Activated T-cell treated with anti-CD3 and anti-CD28 coated beads for 24 hours (primary cell): ENCODE data around the gene TMPRSS13.
"Not testable (repeated sequence)": the region's sequence is repeated elsewhere in the genome, so short reads cannot be mapped to it uniquely, and the experiment has no call there.

Experiments used
- DNase-seq: peaks from one replicate; pipeline ENCODE4 v3.0.0-alpha.2; 2020; ENCODE audit warnings: low read depth

TMPRSS13 gene

GRCh38 chr11:117950993-117951961 lies 22.1 kb upstream of the TMPRSS13 start:
- no peak for DNase-seq

GRCh38 chr11:117950301-117950700 lies 21.1 kb upstream of the TMPRSS13 start:
- peak; percentile 43 for DNase-seq

- no peak for DNase-seq
Observed at GRCh38 chr11:117949062-117949461, 19.9 kb upstream of the TMPRSS13 start.

GRCh38 chr11:117948466-117948865 lies 19.3 kb upstream of the TMPRSS13 start:
- not testable (repeated sequence) for DNase-seq

- DNase-seq: not testable (repeated sequence)
Observed at GRCh38 chr11:117947751-117948150, 18.5 kb upstream of the TMPRSS13 start.

- DNase-seq: peak; percentile 75
Observed at GRCh38 chr11:117946842-117947526, 17.8 kb upstream of the TMPRSS13 start.

GRCh38 chr11:117946156-117946841 lies 17.1 kb upstream of the TMPRSS13 start:
- DNase-seq: no peak

DNA sequence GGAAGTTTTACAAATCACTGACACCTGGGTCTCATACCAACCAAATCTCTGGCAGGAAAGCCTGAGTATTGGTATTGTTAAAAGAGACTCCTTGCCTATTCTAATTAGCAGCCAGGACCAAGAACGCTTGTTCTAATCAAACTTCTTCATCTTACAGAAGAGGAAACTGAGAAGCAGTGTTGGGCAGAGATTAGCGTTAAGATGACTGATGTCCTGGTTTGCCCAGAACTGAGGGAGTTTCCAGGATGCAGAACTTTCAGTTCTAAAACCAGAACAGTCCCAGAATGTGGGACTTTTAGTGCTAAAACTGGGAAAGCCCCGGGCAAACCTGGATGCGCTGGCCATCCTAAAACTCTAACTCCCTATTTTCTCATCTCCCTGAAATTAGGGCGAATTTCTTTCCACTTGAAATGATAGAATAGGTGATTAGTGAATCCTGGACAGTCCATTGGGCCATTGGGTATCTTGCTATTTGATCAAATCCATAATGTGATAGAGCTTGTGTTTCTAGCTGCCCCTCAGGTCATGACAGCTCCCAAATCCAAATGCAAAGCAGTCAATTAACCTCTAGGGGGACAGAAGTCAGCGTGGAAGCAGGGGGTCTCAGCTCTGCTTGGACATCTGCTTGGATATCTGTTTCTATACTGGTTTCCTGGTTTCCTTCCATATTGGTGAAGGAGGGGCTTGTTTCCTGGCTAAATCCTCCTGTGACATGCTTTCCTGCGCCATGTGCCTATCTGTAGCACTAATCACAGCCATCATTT lies 16.0 kb upstream of the TMPRSS13 start:
- DNase-seq: no peak

GRCh38 chr11:117944554-117944953 lies 15.4 kb upstream of the TMPRSS13 start:
- DNase-seq: no peak

GRCh38 chr11:117941976-117942654 lies 12.9 kb upstream of the TMPRSS13 start:
- DNase-seq: no peak

DNA sequence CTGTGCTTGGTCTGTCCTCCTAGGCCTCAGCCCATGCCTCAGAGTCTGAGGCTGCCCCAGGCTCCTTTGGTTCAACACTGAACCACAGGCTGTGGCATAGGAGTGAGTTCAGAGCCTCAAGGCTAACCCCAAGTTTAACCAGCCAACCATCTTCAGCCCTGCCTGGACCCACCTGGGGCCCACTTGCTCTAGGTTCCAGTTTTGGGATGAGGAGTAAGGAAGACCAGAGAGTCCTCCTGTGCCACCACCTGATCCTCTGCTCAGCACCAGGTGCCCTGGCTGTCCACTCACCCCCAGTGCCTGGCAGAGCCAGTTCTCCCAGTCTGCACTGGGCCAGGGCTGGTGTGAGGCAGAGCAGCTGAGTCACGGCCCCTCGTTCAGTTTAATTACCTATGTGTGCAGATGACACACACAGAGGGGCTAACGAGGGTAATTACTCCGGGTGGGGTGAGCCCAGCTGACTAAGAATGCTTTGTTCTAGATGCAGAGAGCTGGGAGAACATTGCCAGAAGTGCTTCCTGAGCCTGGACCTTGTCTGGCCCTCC lies 12.0 kb upstream of the TMPRSS13 start:
- no peak for DNase-seq

GRCh38 chr11:117940736-117941135 lies 11.5 kb upstream of the TMPRSS13 start:
- DNase-seq: no peak

DNA sequence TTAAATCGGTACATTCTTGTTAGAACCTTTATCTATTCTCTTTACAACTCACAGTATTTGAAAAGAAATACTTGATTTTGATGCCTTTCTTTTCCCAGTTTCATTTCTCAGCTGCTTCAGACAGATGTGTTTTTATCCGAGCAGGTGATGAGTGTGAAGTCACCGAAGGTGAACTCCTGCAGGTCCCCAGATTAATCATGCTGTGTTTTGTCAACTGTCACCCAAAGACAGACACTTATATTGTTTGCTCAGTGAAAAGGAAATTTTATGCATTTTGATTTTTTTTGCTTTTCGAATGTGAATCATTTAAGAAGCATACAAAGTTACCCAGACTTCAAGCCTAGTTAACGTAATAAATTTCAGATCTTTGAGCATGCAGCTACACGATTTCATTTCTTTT lies 7.8 kb upstream of the TMPRSS13 start:
- DNase-seq: no peak

- no peak for DNase-seq
Observed at GRCh38 chr11:117934526-117935307, 5.5 kb upstream of the TMPRSS13 start.

- DNase-seq: no peak
Observed at GRCh38 chr11:117933930-117934329, 4.7 kb upstream of the TMPRSS13 start.

- no peak for DNase-seq
Observed at GRCh38 chr11:117933475-117933874, 4.3 kb upstream of the TMPRSS13 start.

DNA sequence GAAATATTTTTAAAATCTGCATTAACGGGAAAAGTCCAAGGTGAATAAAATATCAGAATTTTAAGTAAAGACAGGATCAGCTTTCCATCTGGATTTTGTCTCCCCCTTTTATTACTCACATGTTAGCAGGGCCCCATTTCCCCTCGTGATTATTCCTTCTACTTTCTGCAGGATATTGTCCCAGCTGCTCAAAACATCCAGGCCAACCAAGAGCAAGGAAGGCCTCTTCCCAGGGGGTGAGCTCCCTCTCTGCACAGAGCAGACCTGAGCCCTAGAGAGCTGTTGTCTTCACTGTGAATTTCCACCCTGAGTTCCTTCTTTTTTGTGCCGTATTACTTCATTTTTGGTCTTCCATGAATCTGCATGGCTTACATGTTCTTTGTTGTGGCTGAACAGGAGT lies 3.7 kb upstream of the TMPRSS13 start:
- no peak for DNase-seq

DNA sequence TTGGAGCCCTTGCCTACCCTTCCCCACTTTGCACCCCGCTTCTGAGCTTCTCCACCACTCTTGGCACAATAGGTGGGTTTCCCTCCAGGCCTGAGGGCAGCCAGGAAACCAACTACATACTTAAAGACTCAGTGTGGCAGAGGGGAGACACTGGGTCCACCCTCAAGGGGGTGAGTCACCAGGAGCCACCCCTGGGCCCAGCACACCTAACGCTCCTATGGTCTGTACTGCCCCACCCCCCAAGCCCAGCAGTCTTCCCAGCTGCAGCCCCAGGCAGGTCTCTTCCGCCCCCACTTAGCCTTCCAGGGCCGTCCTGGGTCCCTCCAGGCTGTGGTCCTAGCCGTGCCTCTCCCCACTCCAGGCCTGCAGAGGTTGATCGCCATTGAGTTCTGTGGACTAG lies 3.2 kb upstream of the TMPRSS13 start:
- no peak for DNase-seq

- DNase-seq: peak; percentile 40
Observed at GRCh38 chr11:117931971-117932370, 2.8 kb upstream of the TMPRSS13 start.

DNA sequence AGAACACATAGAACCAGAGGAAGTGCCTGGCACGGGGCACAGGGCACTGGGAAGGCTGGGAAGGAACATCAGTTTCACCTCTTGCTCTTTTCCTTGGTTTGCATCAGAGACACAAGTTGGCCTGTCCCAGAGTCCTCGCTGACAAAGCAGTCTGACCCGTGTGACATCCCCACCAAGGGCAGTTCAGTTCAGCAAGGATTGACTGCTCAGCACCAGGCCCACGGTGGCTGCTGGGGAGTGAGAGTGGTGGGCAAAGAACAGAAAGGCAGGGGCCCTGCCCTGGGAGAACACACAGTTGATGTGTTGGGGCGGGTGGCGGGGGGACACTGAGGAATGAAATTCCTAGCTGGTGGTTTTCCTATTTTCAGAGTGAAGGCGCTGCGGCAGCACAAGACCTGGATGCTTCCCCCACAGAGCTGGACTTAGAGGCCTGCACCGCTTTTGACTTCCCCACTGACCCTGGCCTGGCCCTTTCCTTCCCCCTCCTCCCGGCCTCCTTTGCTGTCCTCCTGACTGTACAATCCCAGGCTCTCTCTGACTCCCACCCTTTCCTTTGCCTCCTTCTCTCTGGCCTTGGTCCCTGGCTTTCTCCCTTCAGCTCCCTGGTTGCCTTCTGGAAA lies 2.2 kb upstream of the TMPRSS13 start:
- DNase-seq: no peak
